SK-N-SH treated with all-trans-retinoic acid at 6 μM for 48 hours (cell line): ENCODE results near the gene AK4.

ENCODE experiments used
- ATAC-seq: fragments of 200-7000 bp; cut with Tn5 transposase; 3 replicates; pipeline ENCODE4 v1.9.1; 2020; ENCODE audit warnings: mild to moderate bottlenecking, moderate library complexity
- ARNTL ChIP-seq: fragments of 450-650 bp; formaldehyde crosslinking; IDR thresholded peaks from 2 replicates; pipeline ENCODE4 v1.5.0; 2020; ENCODE audit warnings: low read depth, mild to moderate bottlenecking, moderate library complexity, borderline replicate concordance
- CREB5 ChIP-seq: fragments of 250-450 bp; sonication (Bioruptor Pico); IDR thresholded peaks from 2 replicates; pipeline ENCODE4 v1.5.1; 2020; ENCODE audit warnings: low read depth, mild to moderate bottlenecking, moderate library complexity
- CSDC2 ChIP-seq: fragments of 250-450 bp; sonication (Bioruptor Pico); IDR thresholded peaks from 2 replicates; pipeline ENCODE4 v1.5.0; 2020; ENCODE audit warnings: mild to moderate bottlenecking, moderate library complexity
- CSRNP3 ChIP-seq: fragments of 250-450 bp; sonication (Bioruptor Pico); IDR thresholded peaks from 2 replicates; pipeline ENCODE4 v1.5.1; 2021; ENCODE audit warnings: mild to moderate bottlenecking, moderate library complexity
- ESRRG ChIP-seq: fragments of 250-450 bp; sonication (Bioruptor Pico); IDR thresholded peaks from 2 replicates; pipeline ENCODE4 v1.6.1; 2021; ENCODE audit warnings: mild to moderate bottlenecking
- ISL1 ChIP-seq: fragments of 250-450 bp; sonication (Bioruptor Pico); IDR thresholded peaks from 2 replicates; pipeline ENCODE4 v2.1.2; 2022; ENCODE audit warnings: mild to moderate bottlenecking, moderate library complexity
- OSR1 ChIP-seq: fragments of 250-450 bp; sonication (Bioruptor Pico); IDR thresholded peaks from 2 replicates; pipeline ENCODE4 v1.8.0; 2022; ENCODE audit warnings: moderate library complexity, mild to moderate bottlenecking, inconsistent platforms
- PATZ1 ChIP-seq: fragments of 250-450 bp; sonication (Bioruptor Pico); IDR thresholded peaks from 2 replicates; pipeline ENCODE4 v1.8.0; 2020; ENCODE audit warnings: mild to moderate bottlenecking, moderate library complexity, borderline replicate concordance
- POU6F1 ChIP-seq: fragments of 250-450 bp; sonication (Bioruptor Pico); IDR thresholded peaks from 2 replicates; pipeline ENCODE4 v1.8.0; 2021; ENCODE audit warnings: low read depth, mild to moderate bottlenecking, moderate library complexity, borderline replicate concordance
- PPARA ChIP-seq: fragments of 250-450 bp; sonication (Bioruptor Pico); IDR thresholded peaks from 2 replicates; pipeline ENCODE4 v1.5.0; 2020; ENCODE audit warnings: mild to moderate bottlenecking, borderline replicate concordance
- RARB ChIP-seq: fragments of 250-450 bp; sonication (Bioruptor Pico); IDR thresholded peaks from 2 replicates; pipeline ENCODE4 v1.8.0; 2021; ENCODE audit warnings: mild to moderate bottlenecking, moderate library complexity
- SNAI2 ChIP-seq: fragments of 250-450 bp; sonication (Bioruptor Pico); IDR thresholded peaks from 2 replicates; pipeline ENCODE4 v1.5.0; 2020; ENCODE audit warnings: mild to moderate bottlenecking, moderate library complexity
- TOX ChIP-seq: fragments of 250-450 bp; sonication (Bioruptor Pico); IDR thresholded peaks from 2 replicates; pipeline ENCODE4 v1.8.0; 2021; ENCODE audit warnings: mild to moderate bottlenecking, moderate library complexity, borderline replicate concordance
- TSHZ2 ChIP-seq: fragments of 250-450 bp; sonication (Bioruptor Pico); IDR thresholded peaks from 2 replicates; pipeline ENCODE4 v1.5.0; 2020; ENCODE audit warnings: mild to moderate bottlenecking, moderate library complexity
- ZFP3 ChIP-seq: fragments of 250-450 bp; sonication (Bioruptor Pico); IDR thresholded peaks from 2 replicates; pipeline ENCODE4 v1.5.0; 2020; ENCODE audit warnings: mild to moderate bottlenecking, moderate library complexity
- ZFP30 ChIP-seq: fragments of 450-650 bp; formaldehyde crosslinking; IDR thresholded peaks from 2 replicates; pipeline ENCODE4 v1.5.0; 2022; ENCODE audit warnings: mild to moderate bottlenecking, moderate library complexity
- ZNF565 ChIP-seq: fragments of 450-650 bp; formaldehyde crosslinking; conservative IDR thresholded peaks from 2 replicates; pipeline ENCODE4 v1.5.0; 2020; ENCODE audit warnings: low read depth, mild to moderate bottlenecking, moderate library complexity
- ZNF70 ChIP-seq: fragments of 450-650 bp; formaldehyde crosslinking; IDR thresholded peaks from 2 replicates; pipeline ENCODE4 v1.5.0; 2020; ENCODE audit warnings: mild to moderate bottlenecking, moderate library complexity
- ZNF8 ChIP-seq: fragments of 450-650 bp; formaldehyde crosslinking; IDR thresholded peaks from 2 replicates; pipeline ENCODE4 v1.5.0; 2020; ENCODE audit warnings: mild to moderate bottlenecking, moderate library complexity

Gene AK4

GRCh38 chr1:65250826-65251225 is 102.8 kb downstream of the AK4 start:
- TF ChIP-seq ZNF8 (peak; percentile 75; the same call in 1 of the 2 replicates), ZNF70 (CRISPR knock-in tag) (no peak)
- no peak for ATAC-seq

GRCh38 chr1:65253800-65254319 is 105.9 kb downstream of the AK4 start:
- TF ChIP-seq ESRRG (CRISPR knock-in tag) (no peak), ZNF565 (CRISPR knock-in tag) (no peak), CSDC2 (CRISPR knock-in tag) (no peak), ZNF70 (CRISPR knock-in tag) (no peak), ZFP3 (CRISPR knock-in tag) (no peak), TSHZ2 (no peak), RARB (no peak), ARNTL (no peak), ISL1 (no peak), SNAI2 (no peak), PPARA (CRISPR knock-in tag) (no peak), TOX (CRISPR knock-in tag) (no peak), OSR1 (CRISPR knock-in tag) (no peak)

GRCh38 chr1:65254320-65255034 is 106.5 kb downstream of the AK4 start:
- ATAC-seq, result peak; percentile 83
- TF ChIP-seq POU6F1 (no peak), ZFP30 (CRISPR knock-in tag) (no peak), ARNTL (no peak), CSDC2 (CRISPR knock-in tag) (no peak), ISL1 (no peak), ZNF70 (CRISPR knock-in tag) (no peak), PATZ1 (CRISPR knock-in tag) (no peak), CREB5 (CRISPR knock-in tag) (no peak), SNAI2 (no peak), TSHZ2 (no peak), OSR1 (CRISPR knock-in tag) (no peak), CSRNP3 (CRISPR knock-in tag) (no peak), PPARA (CRISPR knock-in tag) (no peak), ZNF565 (CRISPR knock-in tag) (no peak), RARB (no peak), ZNF8 (no peak)

More at GRCh38 chr1:65253800-65254319, 105.9 kb downstream of the AK4 start:
- peak; percentile 28 for ATAC-seq
